ENCODE measurements around the gene MARK3.

MARK3 gene

DNA sequence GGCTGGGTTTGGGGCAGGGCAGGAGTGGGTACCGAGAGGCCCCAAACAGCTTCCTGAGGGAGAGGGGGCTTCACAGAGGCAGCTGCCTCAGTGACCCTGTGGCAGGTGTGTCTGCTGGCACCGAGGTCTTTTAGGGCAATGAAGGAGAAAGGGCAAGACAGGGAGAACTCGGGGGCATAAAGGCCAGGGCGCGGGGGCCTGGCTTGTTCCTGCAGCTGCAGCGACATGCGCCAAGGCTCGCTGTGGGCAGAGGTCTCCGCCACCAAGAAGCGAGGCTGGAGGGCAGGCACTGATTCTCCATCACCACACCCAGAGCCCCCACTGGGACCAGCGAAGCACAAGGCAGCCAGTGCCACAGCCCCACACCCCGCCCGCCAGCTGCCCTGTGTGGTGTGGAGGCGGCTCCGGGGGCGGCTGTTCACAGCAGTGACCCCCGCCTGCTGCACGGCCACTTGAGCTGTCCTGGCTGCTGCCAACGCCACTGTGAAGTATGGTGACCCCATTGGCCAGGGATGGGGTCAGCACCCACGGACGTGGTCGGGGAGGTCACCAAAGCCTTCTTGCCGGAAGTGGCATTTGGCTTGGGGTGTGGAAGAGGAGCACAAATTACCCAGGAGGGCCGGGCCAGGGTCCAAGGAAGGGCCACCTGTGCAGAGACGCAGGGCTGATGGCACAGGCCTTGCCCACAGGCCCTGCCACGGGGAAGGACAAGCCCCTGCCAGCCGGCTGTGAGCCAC lies 160.9 kb downstream of the MARK3 start:
- TF ChIP-seq ZFX (IDR thresholded peaks at IDR 0.05): no peak
- TF ChIP-seq, protein P1, sequence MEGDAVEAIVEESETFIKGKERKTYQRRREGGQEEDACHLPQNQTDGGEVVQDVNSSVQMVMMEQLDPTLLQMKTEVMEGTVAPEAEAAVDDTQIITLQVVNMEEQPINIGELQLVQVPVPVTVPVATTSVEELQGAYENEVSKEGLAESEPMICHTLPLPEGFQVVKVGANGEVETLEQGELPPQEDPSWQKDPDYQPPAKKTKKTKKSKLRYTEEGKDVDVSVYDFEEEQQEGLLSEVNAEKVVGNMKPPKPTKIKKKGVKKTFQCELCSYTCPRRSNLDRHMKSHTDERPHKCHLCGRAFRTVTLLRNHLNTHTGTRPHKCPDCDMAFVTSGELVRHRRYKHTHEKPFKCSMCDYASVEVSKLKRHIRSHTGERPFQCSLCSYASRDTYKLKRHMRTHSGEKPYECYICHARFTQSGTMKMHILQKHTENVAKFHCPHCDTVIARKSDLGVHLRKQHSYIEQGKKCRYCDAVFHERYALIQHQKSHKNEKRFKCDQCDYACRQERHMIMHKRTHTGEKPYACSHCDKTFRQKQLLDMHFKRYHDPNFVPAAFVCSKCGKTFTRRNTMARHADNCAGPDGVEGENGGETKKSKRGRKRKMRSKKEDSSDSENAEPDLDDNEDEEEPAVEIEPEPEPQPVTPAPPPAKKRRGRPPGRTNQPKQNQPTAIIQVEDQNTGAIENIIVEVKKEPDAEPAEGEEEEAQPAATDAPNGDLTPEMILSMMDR (conservative IDR thresholded peaks at IDR 0.05): no peak
- H3K27ac ChIP-seq: no peak overlapping the region

GRCh38 chr14:103546652-103547454 lies 161.6 kb downstream of the MARK3 start:
- H3K27ac ChIP-seq: no peak overlapping the region
- TF ChIP-seq, protein P1 (conservative IDR thresholded peaks at IDR 0.05): peak; percentile 92
- TF ChIP-seq ZFX (IDR thresholded peaks at IDR 0.05): no peak

DNA sequence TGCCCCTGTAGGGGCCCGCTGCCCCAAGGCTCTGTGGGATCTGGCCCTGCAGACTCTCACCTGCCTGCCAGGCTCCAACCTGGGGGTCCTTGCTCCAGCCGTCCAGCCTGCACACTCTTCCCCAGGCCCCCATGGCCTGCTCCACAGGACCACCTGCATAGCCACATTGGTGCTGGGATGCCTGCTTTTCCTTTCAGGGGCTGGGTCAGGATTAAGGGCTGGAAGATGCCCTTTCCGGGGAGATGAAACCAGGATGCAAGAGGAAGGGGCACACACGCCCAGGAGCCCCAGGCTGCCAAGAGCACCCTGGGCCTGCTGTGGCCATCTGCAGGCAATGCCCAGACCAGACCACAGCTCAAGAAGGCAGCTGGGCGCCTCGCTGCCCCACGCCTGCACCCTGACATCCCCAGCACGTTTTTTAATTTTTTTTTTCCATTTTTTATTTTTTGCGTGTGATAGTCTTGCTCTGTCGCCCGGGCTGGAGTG lies 162.3 kb downstream of the MARK3 start:
- no peak overlapping the region for H3K27ac ChIP-seq
- TF ChIP-seq, protein P1 (conservative IDR thresholded peaks at IDR 0.05): no peak
- no peak for TF ChIP-seq ZFX (IDR thresholded peaks at IDR 0.05)

DNA sequence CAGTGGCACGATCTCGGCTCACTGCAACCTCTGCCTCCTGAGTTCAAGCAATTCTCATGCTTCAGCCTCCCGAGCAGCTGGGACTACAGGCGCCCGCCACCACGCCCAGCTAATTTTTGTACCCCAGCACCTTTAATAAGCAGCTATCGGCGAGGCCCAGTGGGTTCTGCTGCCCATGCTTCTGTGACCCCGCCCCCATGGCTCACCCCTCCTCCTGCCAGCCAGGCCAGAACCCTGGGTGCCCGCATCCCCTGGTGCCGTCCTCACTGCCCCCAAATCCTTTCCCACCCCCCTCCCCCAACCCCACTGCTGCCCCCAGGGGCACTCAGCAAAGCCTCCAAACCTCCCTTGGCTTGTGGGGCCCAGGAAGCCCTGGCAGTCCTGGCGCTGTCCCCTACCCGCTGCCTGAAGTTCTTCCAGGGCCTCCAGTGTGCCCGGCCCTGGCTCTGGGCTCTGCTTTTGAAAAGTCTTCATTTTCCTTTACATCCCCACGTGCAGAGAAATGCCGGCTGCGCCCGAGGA lies 162.8 kb downstream of the MARK3 start:
- TF ChIP-seq, protein P1 (conservative IDR thresholded peaks at IDR 0.05): no peak
- no peak overlapping the region for H3K27ac ChIP-seq

- TF ChIP-seq ZFX (IDR thresholded peaks at IDR 0.05): no peak
- TF ChIP-seq, protein P1 (conservative IDR thresholded peaks at IDR 0.05): no peak
Observed at GRCh38 chr14:103548463-103549351, 163.5 kb downstream of the MARK3 start.

DNA sequence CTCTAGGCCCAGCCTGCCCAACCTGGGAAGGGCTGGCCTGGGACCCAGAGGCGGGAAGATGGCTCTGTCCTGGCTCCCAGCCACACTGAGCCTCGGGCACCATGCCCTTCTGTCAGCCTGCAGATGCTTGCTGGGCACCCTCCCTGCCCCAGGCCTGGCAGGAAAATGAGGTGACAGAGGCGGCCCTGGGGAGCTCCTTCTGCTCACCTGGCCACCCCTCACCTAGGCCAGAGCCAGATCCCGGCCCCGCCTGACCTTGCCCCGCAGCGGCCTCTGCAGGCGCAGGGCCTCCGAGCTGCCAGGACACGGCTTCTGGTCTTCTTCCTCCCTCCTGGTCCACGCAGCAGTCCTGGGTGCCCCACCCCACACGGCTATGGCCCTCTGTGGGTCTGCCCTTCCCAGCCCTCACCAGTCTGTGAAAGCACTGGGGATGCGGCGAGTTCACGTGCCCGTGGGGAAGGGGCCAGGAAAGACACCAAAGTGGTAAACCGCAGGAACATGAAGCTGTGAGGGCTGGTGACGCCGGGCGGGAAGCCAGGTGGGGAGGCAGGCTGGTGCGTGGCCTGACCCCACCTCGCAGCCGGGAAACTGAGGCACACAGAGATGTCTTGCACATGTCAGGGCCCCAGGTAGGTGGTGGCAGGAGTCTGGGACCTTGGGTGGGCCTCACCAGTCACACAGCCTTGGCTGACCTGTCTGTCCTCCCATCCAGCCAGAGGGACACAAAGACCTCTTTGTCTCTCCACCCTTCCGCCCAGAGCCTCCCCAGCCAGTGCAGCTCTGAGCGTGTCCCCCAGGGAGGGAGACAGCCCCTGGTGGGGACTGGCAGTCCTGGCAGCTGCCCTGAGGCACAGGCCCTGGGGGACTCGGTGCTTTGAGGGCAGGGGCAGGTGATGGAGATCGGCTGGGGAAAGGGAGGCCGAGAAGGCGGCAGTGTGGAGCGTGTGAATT lies 164.4 kb downstream of the MARK3 start:
- no peak for TF ChIP-seq ZFX (IDR thresholded peaks at IDR 0.05)
- TF ChIP-seq, protein P1 (conservative IDR thresholded peaks at IDR 0.05): no peak
- H3K27ac ChIP-seq: no peak overlapping the region

More at GRCh38 chr14:103548463-103549351, 163.5 kb downstream of the MARK3 start:
- H3K27ac ChIP-seq: no peak overlapping the region
